SK-N-SH treated with all-trans-retinoic acid at 6 μM for 48 hours (cell line): ENCODE measurements around the gene AFAP1.
A peak's percentile ranks its signal among the peaks of the same experiment; 100 is the strongest.

Source experiments
- ATAC-seq: fragments of 200-7000 bp; cut with Tn5 transposase; 3 replicates; pipeline ENCODE4 v1.9.1; 2020; ENCODE audit warnings: mild to moderate bottlenecking, moderate library complexity
- CSDC2 ChIP-seq: fragments of 250-450 bp; sonication (Bioruptor Pico); IDR thresholded peaks from 2 replicates; pipeline ENCODE4 v1.5.0; 2020; ENCODE audit warnings: mild to moderate bottlenecking, moderate library complexity
- ESRRG ChIP-seq: fragments of 250-450 bp; sonication (Bioruptor Pico); IDR thresholded peaks from 2 replicates; pipeline ENCODE4 v1.6.1; 2021; ENCODE audit warnings: mild to moderate bottlenecking
- ISL1 ChIP-seq: fragments of 250-450 bp; sonication (Bioruptor Pico); IDR thresholded peaks from 2 replicates; pipeline ENCODE4 v2.1.2; 2022; ENCODE audit warnings: mild to moderate bottlenecking, moderate library complexity
- OSR1 ChIP-seq: fragments of 250-450 bp; sonication (Bioruptor Pico); IDR thresholded peaks from 2 replicates; pipeline ENCODE4 v1.8.0; 2022; ENCODE audit warnings: moderate library complexity, mild to moderate bottlenecking, inconsistent platforms
- RARB ChIP-seq: fragments of 250-450 bp; sonication (Bioruptor Pico); IDR thresholded peaks from 2 replicates; pipeline ENCODE4 v1.8.0; 2021; ENCODE audit warnings: mild to moderate bottlenecking, moderate library complexity
- TOX ChIP-seq: fragments of 250-450 bp; sonication (Bioruptor Pico); IDR thresholded peaks from 2 replicates; pipeline ENCODE4 v1.8.0; 2021; ENCODE audit warnings: mild to moderate bottlenecking, moderate library complexity, borderline replicate concordance
- ZC3H10 ChIP-seq: fragments of 250-450 bp; sonication (Bioruptor Pico); IDR thresholded peaks from 2 replicates; pipeline ENCODE4 v1.5.1; 2021; ENCODE audit warnings: mild to moderate bottlenecking, moderate library complexity
- ZFP3 ChIP-seq: fragments of 250-450 bp; sonication (Bioruptor Pico); IDR thresholded peaks from 2 replicates; pipeline ENCODE4 v1.5.0; 2020; ENCODE audit warnings: mild to moderate bottlenecking, moderate library complexity
- ZFP30 ChIP-seq: fragments of 450-650 bp; formaldehyde crosslinking; IDR thresholded peaks from 2 replicates; pipeline ENCODE4 v1.5.0; 2022; ENCODE audit warnings: mild to moderate bottlenecking, moderate library complexity
- ZNF565 ChIP-seq: fragments of 450-650 bp; formaldehyde crosslinking; conservative IDR thresholded peaks from 2 replicates; pipeline ENCODE4 v1.5.0; 2020; ENCODE audit warnings: low read depth, mild to moderate bottlenecking, moderate library complexity
- ZNF70 ChIP-seq: fragments of 450-650 bp; formaldehyde crosslinking; IDR thresholded peaks from 2 replicates; pipeline ENCODE4 v1.5.0; 2020; ENCODE audit warnings: mild to moderate bottlenecking, moderate library complexity
- ZNF8 ChIP-seq: fragments of 450-650 bp; formaldehyde crosslinking; IDR thresholded peaks from 2 replicates; pipeline ENCODE4 v1.5.0; 2020; ENCODE audit warnings: mild to moderate bottlenecking, moderate library complexity
- TF ChIP-seq, protein P1 (sequence below): fragments of 250-450 bp; sonication (Bioruptor Pico); IDR thresholded peaks from 2 replicates; pipeline ENCODE4 v1.5.0; 2020; ENCODE audit warnings: mild to moderate bottlenecking, moderate library complexity
- TF ChIP-seq, protein P2 (sequence below): fragments of 250-450 bp; sonication (Bioruptor Pico); IDR thresholded peaks from 2 replicates; pipeline ENCODE4 v1.8.0; 2020; ENCODE audit warnings: mild to moderate bottlenecking, moderate library complexity, borderline replicate concordance
- TF ChIP-seq, protein P3 (sequence below): fragments of 250-450 bp; sonication (Bioruptor Pico); IDR thresholded peaks from 2 replicates; pipeline ENCODE4 v1.5.1; 2020; ENCODE audit warnings: low read depth, mild to moderate bottlenecking, moderate library complexity

AFAP1 gene

DNA sequence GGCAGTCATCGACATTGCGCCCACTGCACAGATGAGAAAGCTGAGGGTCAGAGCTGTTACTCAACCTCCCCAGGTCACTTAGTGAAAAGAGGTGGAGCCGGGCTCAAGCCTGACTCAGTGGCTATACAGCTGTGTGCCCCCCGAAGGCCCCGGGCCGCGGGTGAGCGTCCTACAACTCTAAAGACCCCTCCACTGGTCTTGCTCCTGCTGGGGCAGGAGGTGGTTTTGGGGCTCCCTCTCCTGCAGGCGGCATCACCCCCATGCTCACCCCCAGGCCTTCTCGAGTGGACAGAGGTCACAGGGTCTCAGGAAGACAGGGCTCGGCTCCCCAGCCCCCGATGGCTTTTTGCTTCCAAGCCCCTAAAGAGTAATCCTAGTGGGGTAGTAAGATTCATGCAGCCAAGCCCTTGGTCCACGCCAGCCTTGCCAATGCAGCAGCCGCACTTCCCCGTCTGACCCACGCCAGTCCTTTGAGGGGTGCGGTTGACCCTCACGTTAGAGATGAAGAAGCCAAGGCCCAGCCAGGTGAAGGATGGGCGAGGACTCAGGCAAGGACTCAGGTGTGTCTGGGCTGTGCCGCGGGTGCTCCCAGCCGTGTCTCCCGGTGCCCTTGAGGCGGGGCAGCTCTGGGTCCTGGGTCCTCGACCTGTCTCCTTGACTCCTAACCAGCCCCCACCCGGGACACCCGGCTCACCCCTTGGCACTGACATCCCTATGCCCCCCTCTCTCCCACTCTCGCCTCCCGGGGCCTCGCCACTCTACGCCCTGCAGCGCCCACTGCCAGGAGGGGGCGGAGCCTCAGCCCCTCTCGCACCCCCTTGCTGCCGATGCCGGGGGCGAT lies 200.4 kb downstream of the AFAP1 start (continued):
- TF ChIP-seq OSR1 (CRISPR knock-in tag) = no peak
- TF ChIP-seq ZNF8 (CRISPR knock-in tag) = no peak
- TF ChIP-seq ZFP3 (CRISPR knock-in tag) = no peak

DNA sequence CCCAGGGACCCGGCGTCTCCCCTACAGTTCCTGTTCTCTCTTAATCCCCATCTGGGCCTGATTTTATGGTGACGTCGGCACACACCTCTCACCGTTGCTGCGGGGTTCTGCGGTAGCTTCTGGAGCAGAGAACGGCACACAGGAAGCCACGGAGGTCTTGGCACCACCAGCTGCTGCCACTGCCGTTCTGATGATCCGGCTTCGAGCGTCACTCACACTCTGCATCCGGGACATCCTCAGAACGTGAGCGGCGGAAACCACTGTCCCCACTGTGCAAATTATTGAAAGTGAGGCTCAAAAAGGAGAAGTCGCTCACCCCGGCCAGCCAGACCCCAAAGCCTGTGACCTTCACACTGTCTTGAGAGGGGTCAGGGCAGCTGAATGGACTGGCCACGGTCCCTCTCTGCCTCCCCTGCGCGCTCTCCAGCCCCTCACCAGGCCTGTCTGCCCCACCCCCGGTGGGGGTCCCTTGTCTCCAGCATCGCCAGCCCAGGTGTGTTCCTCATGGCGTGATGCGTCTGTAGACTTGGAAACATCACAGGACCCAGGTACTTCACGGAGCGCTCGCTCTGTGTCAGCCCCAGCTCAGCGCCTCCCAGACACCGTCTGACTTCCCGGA lies 201.1 kb downstream of the AFAP1 start:
- no peak for ATAC-seq
- TF ChIP-seq ESRRG (CRISPR knock-in tag) (no peak), ZNF565 (CRISPR knock-in tag) (no peak), ZNF70 (CRISPR knock-in tag) (no peak), ZC3H10 (CRISPR knock-in tag) (no peak), ZFP30 (CRISPR knock-in tag) (no peak)
- TF ChIP-seq, protein P1, sequence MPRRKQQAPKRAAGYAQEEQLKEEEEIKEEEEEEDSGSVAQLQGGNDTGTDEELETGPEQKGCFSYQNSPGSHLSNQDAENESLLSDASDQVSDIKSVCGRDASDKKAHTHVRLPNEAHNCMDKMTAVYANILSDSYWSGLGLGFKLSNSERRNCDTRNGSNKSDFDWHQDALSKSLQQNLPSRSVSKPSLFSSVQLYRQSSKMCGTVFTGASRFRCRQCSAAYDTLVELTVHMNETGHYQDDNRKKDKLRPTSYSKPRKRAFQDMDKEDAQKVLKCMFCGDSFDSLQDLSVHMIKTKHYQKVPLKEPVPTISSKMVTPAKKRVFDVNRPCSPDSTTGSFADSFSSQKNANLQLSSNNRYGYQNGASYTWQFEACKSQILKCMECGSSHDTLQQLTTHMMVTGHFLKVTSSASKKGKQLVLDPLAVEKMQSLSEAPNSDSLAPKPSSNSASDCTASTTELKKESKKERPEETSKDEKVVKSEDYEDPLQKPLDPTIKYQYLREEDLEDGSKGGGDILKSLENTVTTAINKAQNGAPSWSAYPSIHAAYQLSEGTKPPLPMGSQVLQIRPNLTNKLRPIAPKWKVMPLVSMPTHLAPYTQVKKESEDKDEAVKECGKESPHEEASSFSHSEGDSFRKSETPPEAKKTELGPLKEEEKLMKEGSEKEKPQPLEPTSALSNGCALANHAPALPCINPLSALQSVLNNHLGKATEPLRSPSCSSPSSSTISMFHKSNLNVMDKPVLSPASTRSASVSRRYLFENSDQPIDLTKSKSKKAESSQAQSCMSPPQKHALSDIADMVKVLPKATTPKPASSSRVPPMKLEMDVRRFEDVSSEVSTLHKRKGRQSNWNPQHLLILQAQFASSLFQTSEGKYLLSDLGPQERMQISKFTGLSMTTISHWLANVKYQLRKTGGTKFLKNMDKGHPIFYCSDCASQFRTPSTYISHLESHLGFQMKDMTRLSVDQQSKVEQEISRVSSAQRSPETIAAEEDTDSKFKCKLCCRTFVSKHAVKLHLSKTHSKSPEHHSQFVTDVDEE (CRISPR knock-in tag) = no peak

DNA sequence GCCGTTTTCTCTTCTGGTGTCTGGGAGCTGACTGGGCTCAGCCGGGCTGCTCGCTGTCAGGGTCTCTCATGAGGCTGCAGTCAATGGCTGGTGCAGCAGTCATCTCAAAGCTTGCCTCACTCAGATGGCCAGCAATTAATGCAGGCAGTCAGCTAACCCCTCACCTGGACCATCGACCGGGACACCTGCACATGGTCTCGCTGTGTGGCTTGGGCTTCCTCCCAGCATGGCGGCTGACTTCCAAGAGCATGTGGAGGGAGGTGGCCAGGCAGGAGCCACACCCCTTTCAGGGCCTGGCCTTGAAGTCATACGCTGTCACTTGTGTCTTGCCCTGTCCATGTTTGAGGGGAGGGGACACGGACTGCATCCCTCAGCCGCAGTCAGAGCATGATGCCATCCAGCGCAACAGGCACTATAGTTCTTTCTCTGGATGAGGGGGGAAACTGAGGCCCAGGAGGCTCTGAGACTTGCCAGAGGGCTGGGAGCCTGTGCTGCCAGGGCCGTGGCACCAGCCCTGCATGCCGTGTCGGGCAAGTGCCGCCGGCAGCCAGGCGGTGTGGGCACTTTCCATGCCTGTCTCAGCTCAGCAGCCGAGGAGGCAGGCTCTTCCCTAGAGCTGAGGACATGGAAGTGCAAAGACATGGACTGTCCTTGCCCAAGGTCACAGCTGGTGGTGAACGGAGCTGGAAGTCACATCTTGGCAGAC lies 201.8 kb downstream of the AFAP1 start:
- ATAC-seq = no peak
- TF ChIP-seq, protein P1 (CRISPR knock-in tag) = no peak
- TF ChIP-seq ZNF565 (CRISPR knock-in tag) = peak; percentile 92
- TF ChIP-seq, all 23 proteins: peak for 1

DNA sequence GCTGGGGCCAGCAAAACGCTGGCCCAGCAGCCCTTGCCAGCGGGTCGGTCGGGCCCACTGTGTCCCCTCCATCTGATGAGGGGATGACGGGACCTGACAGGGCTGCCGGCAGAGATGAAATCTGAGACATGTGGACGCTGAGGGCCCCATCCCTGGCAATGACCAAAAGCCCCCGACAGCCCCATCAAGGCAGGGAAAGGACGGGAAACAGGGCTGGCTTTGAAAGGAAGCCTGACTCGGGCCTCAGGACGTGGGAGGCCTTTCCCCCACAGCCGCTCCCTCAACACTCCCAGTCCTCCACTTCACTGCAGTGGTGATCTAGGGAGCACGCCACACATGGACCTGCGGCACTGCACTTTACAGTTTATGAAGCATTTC lies 202.4 kb downstream of the AFAP1 start:
- ATAC-seq = no peak
- TF ChIP-seq OSR1 (CRISPR knock-in tag) (no peak), TOX (no peak), ZC3H10 (CRISPR knock-in tag) (no peak), RARB (no peak), ZFP30 (CRISPR knock-in tag) (no peak), ZNF565 (CRISPR knock-in tag) (no peak), CSDC2 (CRISPR knock-in tag) (no peak), ISL1 (CRISPR knock-in tag) (no peak)
- TF ChIP-seq, protein P1 (CRISPR knock-in tag) = no peak
- TF ChIP-seq, protein P2, sequence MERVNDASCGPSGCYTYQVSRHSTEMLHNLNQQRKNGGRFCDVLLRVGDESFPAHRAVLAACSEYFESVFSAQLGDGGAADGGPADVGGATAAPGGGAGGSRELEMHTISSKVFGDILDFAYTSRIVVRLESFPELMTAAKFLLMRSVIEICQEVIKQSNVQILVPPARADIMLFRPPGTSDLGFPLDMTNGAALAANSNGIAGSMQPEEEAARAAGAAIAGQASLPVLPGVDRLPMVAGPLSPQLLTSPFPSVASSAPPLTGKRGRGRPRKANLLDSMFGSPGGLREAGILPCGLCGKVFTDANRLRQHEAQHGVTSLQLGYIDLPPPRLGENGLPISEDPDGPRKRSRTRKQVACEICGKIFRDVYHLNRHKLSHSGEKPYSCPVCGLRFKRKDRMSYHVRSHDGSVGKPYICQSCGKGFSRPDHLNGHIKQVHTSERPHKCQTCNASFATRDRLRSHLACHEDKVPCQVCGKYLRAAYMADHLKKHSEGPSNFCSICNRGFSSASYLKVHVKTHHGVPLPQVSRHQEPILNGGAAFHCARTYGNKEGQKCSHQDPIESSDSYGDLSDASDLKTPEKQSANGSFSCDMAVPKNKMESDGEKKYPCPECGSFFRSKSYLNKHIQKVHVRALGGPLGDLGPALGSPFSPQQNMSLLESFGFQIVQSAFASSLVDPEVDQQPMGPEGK (CRISPR knock-in tag) = no peak
- TF ChIP-seq, protein P3, sequence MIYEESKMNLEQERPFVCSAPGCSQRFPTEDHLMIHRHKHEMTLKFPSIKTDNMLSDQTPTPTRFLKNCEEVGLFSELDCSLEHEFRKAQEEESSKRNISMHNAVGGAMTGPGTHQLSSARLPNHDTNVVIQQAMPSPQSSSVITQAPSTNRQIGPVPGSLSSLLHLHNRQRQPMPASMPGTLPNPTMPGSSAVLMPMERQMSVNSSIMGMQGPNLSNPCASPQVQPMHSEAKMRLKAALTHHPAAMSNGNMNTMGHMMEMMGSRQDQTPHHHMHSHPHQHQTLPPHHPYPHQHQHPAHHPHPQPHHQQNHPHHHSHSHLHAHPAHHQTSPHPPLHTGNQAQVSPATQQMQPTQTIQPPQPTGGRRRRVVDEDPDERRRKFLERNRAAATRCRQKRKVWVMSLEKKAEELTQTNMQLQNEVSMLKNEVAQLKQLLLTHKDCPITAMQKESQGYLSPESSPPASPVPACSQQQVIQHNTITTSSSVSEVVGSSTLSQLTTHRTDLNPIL (CRISPR knock-in tag) = no peak
